Brain microvascular endothelial cell (primary cell): ENCODE results near the gene CHRNA4.

ENCODE experiments used
- DNase-seq: peaks from one replicate; pipeline ENCODE4 v3.0.0-alpha.2; 2020
- H3K27ac ChIP-seq: fragments of 250-450 bp; sonication (Bioruptor Pico); 2 replicates; pipeline ENCODE4 v1.5.1; 2020; ENCODE audit warnings: mild to moderate bottlenecking, moderate library complexity
- H3K27me3 ChIP-seq: fragments of 250-450 bp; sonication (Bioruptor Pico); replicated peaks from 2 replicates; pipeline ENCODE4 v1.5.1; 2020; ENCODE audit warnings: mild to moderate bottlenecking
- H3K36me3 ChIP-seq: fragments of 250-450 bp; sonication (Bioruptor Pico); replicated peaks from 2 replicates; pipeline ENCODE4 v1.5.1; 2020; ENCODE audit warnings: mild to moderate bottlenecking
- H3K4me3 ChIP-seq: 2 replicates; pipeline ENCODE4 v1.5.1; 2011; ENCODE audit warnings: low read depth, mild to moderate bottlenecking, control low read depth, low read length, moderate library complexity
- in situ Hi-C: cut with HindIII; loops from 2 replicates; pipeline ENCODE4 v1.10.0; 2017; ENCODE audit warnings: low sequenced_read_pairs, low pct_ligation_motif_present
- TF ChIP-seq, protein P1 (sequence below): IDR thresholded peaks from 2 replicates; pipeline ENCODE4 v1.5.1; 2011; ENCODE audit warnings: low read depth, mild to moderate bottlenecking, moderate library complexity, low read length, control low read depth, inconsistent platforms; ENCODE audit errors: missing control alignments

CHRNA4 gene

DNA sequence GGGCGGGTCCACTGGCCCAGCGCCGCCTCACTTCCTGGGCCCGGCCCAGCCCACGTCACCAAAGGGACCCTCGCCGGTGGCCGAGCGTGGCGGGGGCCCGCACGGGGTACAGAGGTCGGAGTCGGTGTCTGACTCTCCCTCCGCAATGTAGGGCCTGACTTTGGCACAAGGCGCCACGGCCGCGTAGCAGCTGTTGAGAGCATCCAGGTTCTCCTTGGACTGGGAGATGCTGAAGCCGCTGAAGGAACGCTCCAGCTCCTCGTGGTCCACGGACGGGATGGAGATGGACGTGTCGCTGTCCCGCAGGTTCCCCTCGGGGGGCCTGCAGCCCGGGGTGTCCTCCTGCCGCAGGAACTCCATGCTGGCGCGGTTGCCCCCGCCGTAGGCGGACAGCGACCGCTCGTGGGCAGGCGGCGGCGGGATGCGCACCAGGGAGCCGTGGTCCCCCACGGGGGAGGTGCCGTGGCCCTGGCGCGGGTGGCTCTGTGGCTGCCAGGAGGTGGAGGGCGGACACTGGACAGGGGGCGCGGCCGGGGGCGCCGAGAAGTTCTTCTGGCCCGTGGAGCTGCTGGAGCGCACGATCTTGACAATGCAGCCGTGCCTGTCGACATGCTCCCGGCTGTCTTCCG lies 45.6 kb upstream of the CHRNA4 start:
- Histone ChIP-seq H3K4me3 (no peak overlapping the region), H3K36me3 (no peaks in the 10 kb centered on the region), H3K27ac (no peak overlapping the region), H3K27me3 (no peaks in the 10 kb centered on the region)
- DNase-seq = no peak
- TF ChIP-seq, protein P1, sequence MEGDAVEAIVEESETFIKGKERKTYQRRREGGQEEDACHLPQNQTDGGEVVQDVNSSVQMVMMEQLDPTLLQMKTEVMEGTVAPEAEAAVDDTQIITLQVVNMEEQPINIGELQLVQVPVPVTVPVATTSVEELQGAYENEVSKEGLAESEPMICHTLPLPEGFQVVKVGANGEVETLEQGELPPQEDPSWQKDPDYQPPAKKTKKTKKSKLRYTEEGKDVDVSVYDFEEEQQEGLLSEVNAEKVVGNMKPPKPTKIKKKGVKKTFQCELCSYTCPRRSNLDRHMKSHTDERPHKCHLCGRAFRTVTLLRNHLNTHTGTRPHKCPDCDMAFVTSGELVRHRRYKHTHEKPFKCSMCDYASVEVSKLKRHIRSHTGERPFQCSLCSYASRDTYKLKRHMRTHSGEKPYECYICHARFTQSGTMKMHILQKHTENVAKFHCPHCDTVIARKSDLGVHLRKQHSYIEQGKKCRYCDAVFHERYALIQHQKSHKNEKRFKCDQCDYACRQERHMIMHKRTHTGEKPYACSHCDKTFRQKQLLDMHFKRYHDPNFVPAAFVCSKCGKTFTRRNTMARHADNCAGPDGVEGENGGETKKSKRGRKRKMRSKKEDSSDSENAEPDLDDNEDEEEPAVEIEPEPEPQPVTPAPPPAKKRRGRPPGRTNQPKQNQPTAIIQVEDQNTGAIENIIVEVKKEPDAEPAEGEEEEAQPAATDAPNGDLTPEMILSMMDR = no peak
- in situ Hi-C loops = no loop called here

DNA sequence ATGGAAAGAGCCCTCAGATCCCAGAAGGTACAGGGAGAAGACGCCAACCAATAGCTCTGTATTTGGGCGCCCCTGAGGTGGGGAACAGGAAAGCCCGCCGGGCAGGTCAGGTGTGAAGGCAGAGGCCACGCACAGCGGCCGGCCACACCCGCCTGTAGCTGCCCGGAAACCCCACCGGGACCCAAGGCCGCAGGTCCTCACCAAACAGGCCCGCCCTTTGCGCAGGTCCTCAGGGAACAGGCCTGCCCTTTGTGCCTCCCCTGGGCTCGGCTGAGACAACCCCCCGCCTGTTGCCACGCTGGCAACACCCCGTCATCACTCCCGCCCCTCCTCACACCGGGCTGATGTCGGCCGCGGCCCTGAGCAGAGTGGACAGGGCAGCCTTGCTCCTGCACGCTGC lies 44.9 kb upstream of the CHRNA4 start:
- H3K27ac ChIP-seq = no peak overlapping the region

DNA sequence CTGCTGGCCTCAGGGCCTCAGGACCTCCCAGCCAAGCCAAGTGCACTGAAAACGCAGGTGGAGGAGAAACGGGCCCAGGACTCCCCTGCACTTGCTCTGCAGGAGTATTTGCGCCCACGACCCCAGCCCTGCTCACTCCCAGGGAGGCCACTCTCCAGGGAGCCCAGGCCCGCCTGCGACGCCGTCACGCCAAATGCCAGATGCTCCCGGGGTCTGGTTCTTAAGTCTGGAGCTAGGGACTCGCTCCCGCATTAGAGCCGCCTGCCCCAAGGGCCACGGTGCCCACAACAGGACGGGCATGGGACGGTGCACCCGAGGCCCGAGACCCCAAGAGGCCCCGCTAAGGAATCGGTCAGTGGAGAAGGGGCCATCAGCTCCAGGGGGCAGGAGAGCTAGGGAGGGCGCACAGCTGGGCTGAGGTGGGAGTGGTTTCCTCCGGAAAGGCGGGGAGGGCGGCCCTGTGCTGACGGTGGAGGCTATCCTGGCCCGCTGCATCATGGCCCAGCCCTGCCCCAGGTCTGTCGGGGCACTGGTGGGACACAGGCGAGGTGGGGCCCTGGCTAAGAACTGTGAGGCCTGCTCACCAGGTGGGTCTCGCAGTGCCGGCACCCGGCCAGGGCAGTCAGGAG lies 44.1 kb upstream of the CHRNA4 start:
- Histone ChIP-seq H3K27ac (no peak overlapping the region), H3K4me3 (no peak overlapping the region), H3K36me3 (no peaks in the 10 kb centered on the region), H3K27me3 (no peaks in the 10 kb centered on the region)
- TF ChIP-seq, protein P1 = no peak
- DNase-seq = no peak
- in situ Hi-C loops = no loop called here

More for the DNA sequence above, 44.9 kb upstream of the CHRNA4 start:
- TF ChIP-seq, protein P1 = no peak
- DNase-seq = no peak
- no peaks in the 10 kb centered on the region for H3K36me3 ChIP-seq
- in situ Hi-C loops = no loop called here
- H3K27me3 ChIP-seq = no peaks in the 10 kb centered on the region
- H3K4me3 ChIP-seq = no peak overlapping the region

DNA sequence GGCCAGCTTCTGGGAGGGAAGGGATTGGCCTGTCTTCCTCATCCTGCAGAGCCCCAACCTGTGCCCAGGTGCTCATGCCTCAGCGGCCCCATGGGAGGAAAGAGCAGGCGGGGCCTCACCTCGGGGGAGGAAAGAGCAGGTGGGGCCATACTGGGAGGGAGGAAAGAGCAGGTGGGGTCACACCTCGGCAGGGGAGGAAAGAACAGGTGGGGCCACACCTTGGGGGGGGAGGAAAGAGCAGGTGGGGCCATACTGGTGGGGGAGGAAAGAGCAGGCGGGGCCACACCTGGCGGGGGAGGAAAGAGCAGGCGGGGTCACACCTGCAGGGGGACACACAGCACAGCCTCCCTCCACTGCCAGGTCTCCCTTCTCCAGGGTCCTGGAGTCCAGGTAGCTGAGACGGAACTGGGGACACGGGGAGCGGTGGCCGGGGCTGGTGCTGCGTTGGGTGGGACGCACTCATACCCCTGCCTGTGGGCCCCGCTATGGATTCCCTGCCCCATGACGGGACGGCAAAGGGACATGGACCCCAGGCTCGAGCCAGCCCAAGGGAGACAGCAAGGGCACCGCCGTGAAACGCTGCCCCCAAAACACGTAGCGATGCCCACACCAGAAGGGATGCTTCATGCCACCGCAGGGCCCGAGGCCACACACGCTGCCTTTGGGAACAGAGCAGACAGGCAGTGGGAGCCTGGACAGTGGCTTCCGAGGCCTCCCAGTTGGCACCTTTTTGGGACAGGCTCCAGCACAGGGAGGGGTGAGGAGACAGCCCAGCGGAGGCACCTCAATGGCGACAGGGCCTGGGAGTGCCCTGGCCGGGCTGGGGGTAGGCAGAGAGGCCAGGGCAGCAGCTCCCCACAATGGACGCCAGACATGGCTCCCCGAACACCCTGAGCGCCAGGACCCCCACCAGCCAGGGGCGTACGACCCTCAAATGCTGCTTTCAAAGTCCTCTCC lies 43.3 kb upstream of the CHRNA4 start:
- TF ChIP-seq, protein P1 = no peak
- H3K36me3 ChIP-seq = no peaks in the 10 kb centered on the region

DNA sequence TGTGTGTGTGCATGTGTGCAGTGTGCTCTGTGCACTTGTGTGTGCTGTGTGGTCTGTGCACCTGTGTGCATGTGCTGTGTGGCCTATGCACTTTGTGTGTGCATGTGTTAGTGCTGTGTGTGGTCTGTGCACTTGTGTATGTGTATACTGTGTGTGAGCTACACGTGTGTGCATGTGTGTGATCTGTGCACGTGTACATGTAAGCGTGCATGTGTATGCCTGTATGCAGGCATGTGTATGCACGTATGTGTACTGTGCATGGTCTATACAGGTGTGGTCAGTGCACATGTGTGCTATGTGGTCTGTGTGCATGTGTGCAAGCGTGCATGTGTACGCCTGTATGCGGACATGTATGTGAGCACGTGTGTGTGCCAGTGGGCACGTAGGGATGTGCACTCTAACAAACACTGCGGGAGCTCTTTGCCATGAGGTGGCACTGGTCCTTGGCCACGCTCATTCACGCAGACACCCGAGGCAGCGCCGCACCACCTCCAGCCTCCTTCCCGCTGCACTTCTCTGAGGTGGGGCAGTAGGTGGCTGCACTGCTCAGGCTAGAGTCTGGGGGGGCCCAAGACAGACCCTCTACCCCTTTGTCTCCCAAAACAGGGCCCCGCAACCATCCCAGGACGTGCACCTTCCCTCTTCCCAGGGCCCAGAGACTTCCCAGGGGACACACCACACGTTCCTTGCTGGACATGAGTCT lies 42.4 kb upstream of the CHRNA4 start:
- TF ChIP-seq, protein P1 = no peak
- Histone ChIP-seq H3K27ac (no peak overlapping the region), H3K27me3 (no peaks in the 10 kb centered on the region), H3K36me3 (no peaks in the 10 kb centered on the region), H3K4me3 (no peak overlapping the region)
- in situ Hi-C loops = no loop called here
- DNase-seq = no peak

More for the DNA sequence above, 43.3 kb upstream of the CHRNA4 start:
- H3K4me3 ChIP-seq = no peak overlapping the region
- in situ Hi-C loops = no loop called here
- no peak overlapping the region for H3K27ac ChIP-seq
- DNase-seq = no peak
- H3K27me3 ChIP-seq = no peaks in the 10 kb centered on the region
